HCT116 (cell line): Measurements from ENCODE around the gene NOP16. TPM values are rescaled to one million over a fixed set of nuclear protein-coding genes. Genes with fewer than 3 reads are reported as not detected.

Experiments
- ATAC-seq: fragments of 200-7000 bp; cut with Tn5 transposase; 2 replicates; pipeline ENCODE4 v1.9.1; 2020; ENCODE audit warnings: mild to moderate bottlenecking, moderate library complexity
- BruUV-seq: library from RNA; stranded (reverse); fragments of 400-500 nt; replicated peaks from 2 replicates; lab custom pipeline; 2021; lab: Mats Ljungman, UMichigan
- CTCF ChIA-PET: fragments of 300-600 bp; sonication (Branson Sonifier 250); formaldehyde crosslinking; loops from one replicate; lab custom pipeline; 2021; ENCODE audit warnings: antibody characterized with exemption; lab: Charles Lee
- POLR2A ChIA-PET: fragments of 300-600, 350-600 bp; sonication (Branson Sonifier 250); formaldehyde crosslinking; loops from one replicate; lab custom pipeline; 2021; ENCODE audit warnings: antibody characterized with exemption; lab: Charles Lee
- RAD21 ChIA-PET, 2 experiments: fragments of 300-600 bp; sonication (Branson Sonifier 250); formaldehyde crosslinking; loops; one replicate each; lab custom pipeline; 2023; ENCODE audit warnings: low total read pairs in 2 of 2; ENCODE audit not compliant: uncharacterized antibody in 2 of 2, unreplicated experiment in 2 of 2, low non-redundant PET in 1 of 2; lab: Charles Lee
- DNase-seq: peaks from one replicate; pipeline ENCODE4 v3.0.0-alpha.2; 2010; ENCODE audit warnings: low read depth, low spot score
- H2AFZ ChIP-seq: fragments of 200-600 bp; shearing (Covaris generic), sonication (generic); 2 replicates; pipeline ENCODE4 v1.6.1; 2017; ENCODE audit warnings: low read depth, mixed run types, mixed read lengths, antibody characterized with exemption, low read length; ENCODE audit not compliant: poor library complexity, severe bottlenecking
- H3K27ac ChIP-seq: 2 replicates; pipeline ENCODE4 v1.5.1; 2012; ENCODE audit warnings: low read depth, low read length
- H3K27me3 ChIP-seq: fragments of 200-600 bp; sonication (generic); 2 replicates; pipeline ENCODE4 v1.6.1; 2016; ENCODE audit warnings: mixed run types, low read length, mixed read lengths; ENCODE audit not compliant: insufficient read depth
- H3K36me3 ChIP-seq, 2 experiments: fragments of 200-500 bp in 1 of 2; fragments of 200-600 bp in 1 of 2; sonication (Bioruptor generic) in 1 of 2; sonication (generic) in 1 of 2; 2 replicates each; pipeline versions ENCODE4 v1.5.1 to v1.6.1; 2014 to 2016; ENCODE audit warnings: low read length in 2 of 2, inconsistent platforms in 1 of 2, mixed read lengths in 1 of 2, mixed run types in 1 of 2; ENCODE audit not compliant: insufficient read depth in 2 of 2, control insufficient read depth in 1 of 2
- H3K4me1 ChIP-seq, 2 experiments: fragments of 200-600 bp in 1 of 2; sonication (generic) in 1 of 2; 2 replicates each; pipeline versions ENCODE4 v1.5.1 to v1.6.1; 2012 to 2017; ENCODE audit warnings: low read length in 2 of 2, inconsistent platforms in 1 of 2, mild to moderate bottlenecking in 1 of 2, mixed read lengths in 1 of 2, mixed run types in 1 of 2, moderate library complexity in 1 of 2; ENCODE audit not compliant: insufficient read depth in 2 of 2, control insufficient read depth in 1 of 2
- H3K4me2 ChIP-seq: fragments of 200-600 bp; sonication (generic); 2 replicates; pipeline ENCODE4 v1.6.1; 2017; ENCODE audit warnings: mixed run types, low read length, mixed read lengths
- H3K4me3 ChIP-seq, 2 experiments: fragments of 200-600 bp in 1 of 2; sonication (generic) in 1 of 2; replicated peaks in 1 of 2; 2 replicates each; pipeline ENCODE4 v1.5.1; 2011 to 2016; ENCODE audit warnings: low read length in 2 of 2, control low read depth in 1 of 2, low read depth in 1 of 2, mild to moderate bottlenecking in 1 of 2, mixed read lengths in 1 of 2, mixed run types in 1 of 2
- H3K79me2 ChIP-seq: fragments of 200-600 bp; sonication (generic); 2 replicates; pipeline ENCODE4 v1.6.1; 2017; ENCODE audit warnings: mild to moderate bottlenecking, mixed run types, low read length, moderate library complexity, mixed read lengths; ENCODE audit not compliant: insufficient read depth
- H3K9ac ChIP-seq: fragments of 200-600 bp; sonication (generic); 2 replicates; pipeline ENCODE4 v1.6.1; 2016; ENCODE audit warnings: low read length, mixed read lengths
- H3K9me2 ChIP-seq: fragments of 200-600 bp; sonication (generic), shearing (Covaris generic); 2 replicates; pipeline ENCODE4 v1.6.1; 2017; ENCODE audit warnings: mixed run types, mild to moderate bottlenecking, moderate library complexity; ENCODE audit not compliant: insufficient read depth
- H3K9me3 ChIP-seq, 2 experiments: fragments of 200-500 bp in 1 of 2; fragments of 200-600 bp in 1 of 2; sonication (Bioruptor generic) in 1 of 2; sonication (generic) in 1 of 2; 2 replicates each; pipeline ENCODE4 v1.6.1; 2014 to 2017; ENCODE audit warnings: low read length in 2 of 2, mixed read lengths in 2 of 2, inconsistent platforms in 1 of 2, low read depth in 1 of 2, mild to moderate bottlenecking in 1 of 2, mixed run types in 1 of 2, moderate library complexity in 1 of 2; ENCODE audit not compliant: control insufficient read depth in 1 of 2, insufficient read depth in 1 of 2
- H4K20me1 ChIP-seq: fragments of 200-600 bp; sonication (generic), shearing (Covaris generic); 2 replicates; pipeline ENCODE4 v1.6.1; 2017; ENCODE audit warnings: mixed run types, mild to moderate bottlenecking, moderate library complexity; ENCODE audit not compliant: insufficient read depth
- CBX3 ChIP-seq: IDR thresholded peaks from 2 replicates; pipeline ENCODE4 v1.6.1; 2012; ENCODE audit warnings: low read depth
- REST ChIP-seq: IDR thresholded peaks from 2 replicates; pipeline ENCODE4 v1.6.1; 2012; ENCODE audit warnings: low read depth
- YY1 ChIP-seq: IDR thresholded peaks from 2 replicates; pipeline ENCODE4 v1.6.1; 2011; ENCODE audit warnings: low read length, low read depth, moderate library complexity, mild to moderate bottlenecking; ENCODE audit not compliant: insufficient replicate concordance; ENCODE audit errors: extremely low read depth
- intact Hi-C: fragments of 100-400 bp; cut with micrococcal nuclease; formaldehyde crosslinking; loops from 2 replicates; pipeline ENCODE4 v1.10.0; 2022
- total RNA-seq: library from RNA; stranded (reverse); gene quantifications from one replicate; pipeline ENCODE4 v1.2.1, GENCODE V29; 2021; ENCODE audit not compliant: unreplicated experiment
- TF ChIP-seq, protein P1 (sequence below): IDR thresholded peaks from 2 replicates; pipeline ENCODE4 v1.6.1; 2012

NOP16 gene
- total RNA-seq, 1 experiment from 2014 or later: 67.1 TPM

- no peak for TF ChIP-seq REST
Observed at GRCh38 chr5:176415952-176416924, 27.8 kb upstream of the NOP16 start, which contains the start of gene CLTB (continued).

DNA sequence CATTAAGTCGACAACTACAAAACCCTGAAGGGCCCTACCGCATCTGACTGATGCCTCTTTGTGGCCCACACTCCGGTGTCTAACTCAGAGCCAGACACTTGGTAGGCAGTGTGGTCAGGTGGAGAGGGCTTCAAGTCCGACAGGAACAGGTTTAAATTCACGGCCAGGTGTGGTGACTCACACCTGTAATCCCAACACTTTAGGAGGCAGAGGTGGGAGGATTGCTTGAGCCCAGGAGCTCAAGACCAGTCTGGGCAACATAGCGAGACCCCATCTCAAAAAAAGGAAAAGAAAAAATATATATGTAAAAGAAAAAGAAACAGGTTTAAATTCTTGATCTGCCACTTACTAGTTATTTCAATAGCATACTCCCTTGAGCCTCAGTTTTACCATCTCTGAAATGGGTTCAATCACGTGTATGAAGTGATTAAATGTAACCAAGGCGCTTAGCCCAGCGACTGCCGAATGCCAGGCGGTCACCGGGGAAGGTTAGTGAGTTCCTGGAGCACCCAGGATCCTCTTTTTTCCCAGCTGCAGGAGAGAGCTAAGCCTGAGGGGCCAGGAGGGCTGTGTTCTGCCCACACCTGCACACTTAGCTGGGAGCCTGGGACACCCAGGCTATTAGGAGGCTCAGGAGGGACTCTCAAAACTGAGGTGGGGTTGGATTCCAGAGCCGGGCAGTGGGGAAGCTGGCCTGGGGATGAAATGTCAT, 27.0 kb upstream of the NOP16 start:
- Histone ChIP-seq H3K9me3 (peaks cover 0 to under 1% of the 10 kb centered on the region in 2 experiments; a peak in 1 of 4 replicates), H4K20me1 (no peaks in the 10 kb centered on the region), H3K36me3 (no peaks in the 10 kb centered on the region; a peak in 1 of 4 replicates), H3K27me3 (no peaks in the 10 kb centered on the region), H3K4me1 (peaks cover 21 to 44% of the 10 kb centered on the region in 2 experiments), H3K9me2 (no peaks in the 10 kb centered on the region), H3K4me3 (peak overlapping the region; percentile 71 to 75), H3K27ac (peak overlapping the region; percentile 75), H2AFZ (no peak overlapping the region), H3K9ac (peak overlapping the region; percentile 84), H3K4me2 (peak overlapping the region; percentile 92), H3K79me2 (peaks cover 22% of the 10 kb centered on the region)
- RAD21 ChIA-PET: no interaction called here
- no TSS peak for BruUV-seq
- TF ChIP-seq YY1 (no peak), CBX3 (0 out of 2 replicates have a peak, but pooled peaks have one; percentile 29)
- TF ChIP-seq, protein P1, sequence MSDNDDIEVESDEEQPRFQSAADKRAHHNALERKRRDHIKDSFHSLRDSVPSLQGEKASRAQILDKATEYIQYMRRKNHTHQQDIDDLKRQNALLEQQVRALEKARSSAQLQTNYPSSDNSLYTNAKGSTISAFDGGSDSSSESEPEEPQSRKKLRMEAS: peak; percentile 12; the same call in 1 of the 2 replicates
- intact Hi-C loops: loop anchor here (2.0 to 5.0 kb wide), 2 partner anchors 121 to 142 kb away; partner anchors contain the start of gene RNF44
- POLR2A ChIA-PET: no interaction called here
- DNase-seq (no peak), ATAC-seq (no peak)
- CTCF ChIA-PET: interaction anchor here (0.6 to 1.9 kb wide), 6 partner anchors 33 to 686 kb away, joined by 3 to 7 read pairs (median 5); partner anchors contain the start of genes FAF2 and RNF44
